ENCODE measurements around the gene PGM5.

- no peak for TF ChIP-seq CTCF (IDR thresholded peaks at IDR 0.05; ENCODE audit: low read length)
- no peak for TF ChIP-seq EZH2 (IDR thresholded peaks at IDR 0.05; ENCODE audit: borderline replicate concordance, low read length)
These were observed 152.1 kb downstream of the PGM5 start for GRCh38 chr9:68508547-68508946.
